ENCODE measurements around the gene RXRA. TPM values are rescaled to one million over a fixed set of nuclear protein-coding genes. Genes with fewer than 3 reads are reported as not detected.

The RXRA gene
- total and polyA plus RNA-seq, 10 of the 15 experiments (the other 5 are each of a cell fraction or from before 2014, with no cell fraction given) = 0.89 to 36.8 (median 11.1) TPM

DNA sequence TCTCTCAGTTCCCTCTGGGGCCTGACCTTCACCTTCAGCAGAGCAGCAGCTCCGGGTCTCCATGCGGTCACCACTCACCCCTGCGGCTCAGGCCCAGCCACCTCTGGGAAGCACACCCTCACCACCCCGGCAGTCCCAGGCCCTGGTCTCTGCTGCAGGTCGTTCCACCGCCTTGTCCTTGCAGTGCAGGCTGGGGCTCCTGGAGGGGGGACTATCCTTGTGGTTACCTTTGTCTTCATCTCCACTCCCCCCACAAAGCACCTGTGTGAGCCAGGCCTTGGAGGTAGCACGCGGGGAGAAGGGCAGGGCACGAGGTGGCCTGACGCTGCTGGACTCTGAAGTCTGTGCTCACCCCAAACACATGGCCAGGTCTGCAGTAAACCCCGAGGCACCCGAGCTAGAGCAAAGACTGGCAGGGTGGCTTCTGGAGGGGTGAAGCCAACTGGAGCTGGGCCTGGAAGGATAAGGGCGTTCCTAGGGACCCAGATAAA, 33.2 kb upstream of the RXRA start:
- H3K4me1 ChIP-seq (ENCODE audit: control insufficient read depth, insufficient read depth, low read length) = no peaks in the 10 kb centered on the region
- no peak overlapping the region for H2AFZ ChIP-seq (ENCODE audit: control insufficient read depth, low read depth, low read length)
- ChIA-PET CTCF (no interaction called here), SMC1A (ENCODE audit: uncharacterized antibody, unreplicated experiment) (no interaction called here), RAD21 (ENCODE audit: unreplicated experiment) (no interaction called here), POLR2A (no interaction called here)
- H3K27me3 ChIP-seq (replicated peaks in 1 of 2; ENCODE audit: control insufficient read depth in 2 of 2, insufficient read depth in 2 of 2, low read length in 1 of 2) = no peaks in the 10 kb centered on the region; a peak in 1 of 4 replicates
- no peaks in the 10 kb centered on the region for H3K79me2 ChIP-seq (ENCODE audit: control insufficient read depth, insufficient read depth, low read length)
- no peaks in the 10 kb centered on the region for H4K20me1 ChIP-seq (ENCODE audit: control insufficient read depth, insufficient read depth)
- ATAC-seq (no peak), FAIRE-seq (no peak), DNase-seq (ENCODE audit: low read depth, low spot score) (no peak)
- H3K4me2 ChIP-seq (ENCODE audit: control insufficient read depth, insufficient read depth) = no peak overlapping the region
- BruUV-seq (replicated peaks) = no TSS peak
- H3K9me3 ChIP-seq (replicated peaks; ENCODE audit: control insufficient read depth, insufficient read depth, low read length) = no peaks in the 10 kb centered on the region
- no peak overlapping the region for H3K4me3 ChIP-seq
- TF ChIP-seq ZNF207 (IDR thresholded peaks at IDR 0.05; ENCODE audit: borderline replicate concordance) (no peak), MTA3 (IDR thresholded peaks at IDR 0.05; ENCODE audit: borderline replicate concordance, low read length) (no peak), FOXM1 (IDR thresholded peaks at IDR 0.05; ENCODE audit: low read depth, low read length) (no peak), BMI1 (IDR thresholded peaks at IDR 0.05; ENCODE audit: borderline replicate concordance) (no peak), POU2F2 (IDR thresholded peaks at IDR 0.05; ENCODE audit: borderline replicate concordance, low read depth, low read length) (no peak), SUPT20H (IDR thresholded peaks at IDR 0.05; ENCODE audit: borderline replicate concordance, control insufficient read depth, low read depth, low read length) (no peak), TARDBP (IDR thresholded peaks at IDR 0.05; ENCODE audit: borderline replicate concordance) (no peak)
- TF ChIP-seq, protein P1, sequence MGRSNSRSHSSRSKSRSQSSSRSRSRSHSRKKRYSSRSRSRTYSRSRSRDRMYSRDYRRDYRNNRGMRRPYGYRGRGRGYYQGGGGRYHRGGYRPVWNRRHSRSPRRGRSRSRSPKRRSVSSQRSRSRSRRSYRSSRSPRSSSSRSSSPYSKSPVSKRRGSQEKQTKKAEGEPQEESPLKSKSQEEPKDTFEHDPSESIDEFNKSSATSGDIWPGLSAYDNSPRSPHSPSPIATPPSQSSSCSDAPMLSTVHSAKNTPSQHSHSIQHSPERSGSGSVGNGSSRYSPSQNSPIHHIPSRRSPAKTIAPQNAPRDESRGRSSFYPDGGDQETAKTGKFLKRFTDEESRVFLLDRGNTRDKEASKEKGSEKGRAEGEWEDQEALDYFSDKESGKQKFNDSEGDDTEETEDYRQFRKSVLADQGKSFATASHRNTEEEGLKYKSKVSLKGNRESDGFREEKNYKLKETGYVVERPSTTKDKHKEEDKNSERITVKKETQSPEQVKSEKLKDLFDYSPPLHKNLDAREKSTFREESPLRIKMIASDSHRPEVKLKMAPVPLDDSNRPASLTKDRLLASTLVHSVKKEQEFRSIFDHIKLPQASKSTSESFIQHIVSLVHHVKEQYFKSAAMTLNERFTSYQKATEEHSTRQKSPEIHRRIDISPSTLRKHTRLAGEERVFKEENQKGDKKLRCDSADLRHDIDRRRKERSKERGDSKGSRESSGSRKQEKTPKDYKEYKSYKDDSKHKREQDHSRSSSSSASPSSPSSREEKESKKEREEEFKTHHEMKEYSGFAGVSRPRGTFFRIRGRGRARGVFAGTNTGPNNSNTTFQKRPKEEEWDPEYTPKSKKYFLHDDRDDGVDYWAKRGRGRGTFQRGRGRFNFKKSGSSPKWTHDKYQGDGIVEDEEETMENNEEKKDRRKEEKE (IDR thresholded peaks at IDR 0.05) = no peak
- H3K36me3 ChIP-seq (ENCODE audit: control insufficient read depth in 2 of 2, insufficient read depth in 2 of 2, low read length in 1 of 2) = no peaks in the 10 kb centered on the region
- H3K27ac ChIP-seq (ENCODE audit: control insufficient read depth, insufficient read depth) = no peak overlapping the region
- H3K9ac ChIP-seq (ENCODE audit: control insufficient read depth, insufficient read depth, low read length) = no peak overlapping the region
- intact Hi-C loops (cut with micrococcal nuclease; ENCODE audit: unreplicated experiment) = loop anchor here (2.0 kb wide), 1 partner anchor 48 kb away; no protein-coding TSS in a partner anchor
- in situ Hi-C loops (cut with MboI) = no loop called here
- 40% methylated on average over 13 of the region's 13 CpGs for WGBS (ENCODE audit: insufficient coverage, insufficient replicate concordance, low lambda C conversion rate, missing lambda C conversion rate)

All from GM12878 (cell line).